Gastrocnemius medialis (tissue), 4 donors: ENCODE results near the gene LYRM9.

Experiments used
- CTCF ChIP-seq, 5 experiments: fragments of 450-650 bp in 3 of 5; fragments of 200-600 bp in 2 of 5; sonication (generic) in 2 of 5; IDR thresholded peaks in 4 of 5; conservative IDR thresholded peaks in 1 of 5; 1 replicate in 4 of 5; 2 replicates in 1 of 5; pipeline ENCODE4 v1.5.1; 2016 to 2019; ENCODE audit warnings: antibody characterized with exemption in 5 of 5, mild to moderate bottlenecking in 3 of 5, moderate library complexity in 3 of 5
- POLR2A ChIP-seq, 2 donors: fragments of 450-650 bp; IDR thresholded peaks; one replicate each; pipeline ENCODE4 v1.6.1; 2017; ENCODE audit warnings: antibody characterized with exemption in 2 of 2, mild to moderate bottlenecking in 2 of 2, moderate library complexity in 2 of 2

- no peak for TF ChIP-seq POLR2A (IDR thresholded peaks at IDR 0.05)
- TF ChIP-seq CTCF (IDR thresholded peaks at IDR 0.05 in 4 of 5, conservative IDR thresholded peaks at IDR 0.05 in 1 of 5): no peak
These were observed 39.0 kb downstream of the LYRM9 start for GRCh38 chr17:27854163-27854562.
